ENCODE measurements around the gene MYCN. TPM values are rescaled to one million over a fixed set of nuclear protein-coding genes. Genes with fewer than 3 reads are reported as not detected.

The MYCN gene
- total RNA-seq, 1 experiment from 2014 or later, result not detected

GRCh38 chr2:15990151-15991101 is 50.1 kb downstream of the MYCN start:
- H3K27me3 ChIP-seq, result no peaks in the 10 kb centered on the region
- DNase-seq, result no peak
- no peaks in the 10 kb centered on the region for H3K9me3 ChIP-seq
- H3K36me3 ChIP-seq, result no peaks in the 10 kb centered on the region
- H3K4me3 ChIP-seq, result no peak overlapping the region

- Histone ChIP-seq H3K4me3 (no peak overlapping the region), H3K9me3 (no peaks in the 10 kb centered on the region), H3K27me3 (no peaks in the 10 kb centered on the region), H3K36me3 (no peaks in the 10 kb centered on the region)
- DNase-seq, result no peak
Observed at GRCh38 chr2:15991231-15991630, 50.9 kb downstream of the MYCN start.

GRCh38 chr2:15992457-15993231 is 52.3 kb downstream of the MYCN start:
- Histone ChIP-seq H3K27me3 (no peaks in the 10 kb centered on the region), H3K9me3 (no peaks in the 10 kb centered on the region), H3K36me3 (no peaks in the 10 kb centered on the region), H3K4me3 (no peak overlapping the region)
- no peak for DNase-seq

- H3K9me3 ChIP-seq, result no peaks in the 10 kb centered on the region
- DNase-seq, result no peak
- no peak overlapping the region for H3K4me3 ChIP-seq
Observed at GRCh38 chr2:15993232-15993610, 52.9 kb downstream of the MYCN start.

GRCh38 chr2:15993666-15994065 is 53.3 kb downstream of the MYCN start:
- no peaks in the 10 kb centered on the region for H3K9me3 ChIP-seq
- no peak for DNase-seq

More at GRCh38 chr2:15993232-15993610, 52.9 kb downstream of the MYCN start:
- Histone ChIP-seq H3K36me3 (no peaks in the 10 kb centered on the region), H3K27me3 (no peaks in the 10 kb centered on the region)

GRCh38 chr2:15995603-15996002 is 55.3 kb downstream of the MYCN start:
- Histone ChIP-seq H3K9me3 (no peaks in the 10 kb centered on the region), H3K27me3 (no peaks in the 10 kb centered on the region; the same call in 1 of the 2 replicates)
- DNase-seq, result no peak

More at GRCh38 chr2:15993666-15994065, 53.3 kb downstream of the MYCN start:
- Histone ChIP-seq H3K4me3 (no peak overlapping the region), H3K27me3 (no peaks in the 10 kb centered on the region), H3K36me3 (no peaks in the 10 kb centered on the region)

More at GRCh38 chr2:15995603-15996002, 55.3 kb downstream of the MYCN start:
- Histone ChIP-seq H3K36me3 (no peaks in the 10 kb centered on the region), H3K4me3 (no peak overlapping the region)
